ENCODE measurements around the gene LPCAT2. TPM values are rescaled to one million over a fixed set of nuclear protein-coding genes. Genes with fewer than 3 reads are reported as not detected.

LPCAT2 gene
- total RNA-seq, 1 experiment from 2014 or later: not detected

DNA sequence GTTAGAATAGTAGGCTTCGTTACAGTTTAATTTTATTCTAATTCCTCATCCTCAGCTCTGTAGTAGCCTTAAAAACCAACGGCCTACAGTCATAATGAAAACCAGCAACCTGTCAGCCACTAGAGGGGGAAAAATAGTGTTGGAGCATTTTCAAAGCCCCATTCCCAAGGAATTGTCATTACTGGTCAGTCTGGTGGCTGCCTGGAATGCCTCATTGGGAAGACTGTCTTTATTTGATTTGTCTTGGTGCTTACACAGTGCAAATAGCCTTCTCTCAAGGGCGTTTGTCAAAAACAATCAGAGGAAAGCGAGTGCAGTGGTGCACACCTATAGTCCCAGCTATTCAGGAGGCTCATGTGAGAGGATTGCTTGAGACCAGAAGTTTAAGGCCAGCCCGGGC is 4.7 kb downstream of the LPCAT2 start:
- Histone ChIP-seq H3K36me3 (no peaks in the 10 kb centered on the region), H3K27me3 (no peaks in the 10 kb centered on the region), H3K4me3 (no peak overlapping the region), H3K9me3 (peaks cover 15% of the 10 kb centered on the region)
- no peak for DNase-seq

DNA sequence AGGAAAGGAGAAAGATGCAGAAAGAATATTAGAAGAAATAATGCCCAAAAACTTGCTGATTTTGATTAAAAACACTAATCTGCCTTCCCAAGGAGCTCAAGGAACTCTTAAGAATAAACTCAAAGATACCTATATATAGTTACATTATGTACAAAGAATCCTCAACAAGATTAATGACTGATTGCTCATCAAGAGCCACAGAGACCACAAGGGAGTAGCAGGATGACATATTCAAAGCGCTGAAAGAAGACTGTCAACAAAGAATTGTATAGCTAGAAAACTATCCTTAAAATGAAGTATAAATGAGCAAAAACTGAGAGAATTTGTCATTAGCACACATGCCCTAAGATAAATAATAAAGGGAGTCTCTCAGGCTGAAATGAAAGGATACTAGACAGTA is 6.2 kb downstream of the LPCAT2 start:
- Histone ChIP-seq H3K27me3 (no peaks in the 10 kb centered on the region), H3K9me3 (peaks cover 15% of the 10 kb centered on the region), H3K4me3 (no peak overlapping the region), H3K36me3 (no peaks in the 10 kb centered on the region)
- DNase-seq: no peak

DNA sequence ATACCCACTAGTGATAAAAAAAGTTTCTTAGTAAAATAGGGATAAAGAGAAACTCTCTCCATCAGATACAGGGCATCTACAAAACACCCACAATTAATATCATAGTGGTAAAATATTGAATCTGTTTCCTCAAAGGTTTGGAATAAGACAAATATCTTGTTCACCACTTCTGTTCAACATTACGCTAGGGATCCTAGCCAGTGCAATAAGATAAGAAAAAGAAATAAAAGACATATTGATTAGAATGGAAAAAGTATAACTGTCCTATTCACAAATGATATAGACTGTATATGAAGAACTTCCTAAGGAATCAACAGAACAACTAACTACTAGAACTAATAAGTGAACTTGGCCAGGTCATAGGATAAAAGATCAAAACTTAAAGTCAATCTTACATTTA is 12.9 kb downstream of the LPCAT2 start:
- DNase-seq: no peak
- Histone ChIP-seq H3K4me3 (no peak overlapping the region), H3K27me3 (peaks cover 2% of the 10 kb centered on the region; the same call in 1 of the 2 replicates), H3K9me3 (peaks cover 5% of the 10 kb centered on the region), H3K36me3 (no peaks in the 10 kb centered on the region)

DNA sequence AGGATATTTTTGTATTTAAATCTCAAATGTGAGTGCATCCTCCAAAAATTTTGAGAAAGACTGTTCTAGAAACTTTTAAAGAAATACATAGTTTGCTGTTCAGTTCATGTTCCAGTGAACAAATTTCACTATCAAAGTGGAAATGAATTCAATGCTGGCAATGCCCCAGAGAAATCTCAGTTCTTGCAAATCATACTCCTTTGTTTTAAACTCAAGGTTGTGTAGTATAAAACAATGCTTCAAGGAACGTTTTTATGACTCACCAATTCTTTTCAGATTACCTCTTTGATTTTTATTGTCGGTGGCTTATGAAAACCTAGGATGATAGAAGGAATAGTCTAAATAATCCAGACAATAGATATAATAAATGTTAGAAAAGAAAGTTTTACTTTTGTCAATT is 17.6 kb downstream of the LPCAT2 start:
- Histone ChIP-seq H3K4me3 (no peak overlapping the region), H3K27me3 (peaks cover 12% of the 10 kb centered on the region), H3K9me3 (peaks cover 5% of the 10 kb centered on the region), H3K36me3 (no peaks in the 10 kb centered on the region)
- DNase-seq: no peak

DNA sequence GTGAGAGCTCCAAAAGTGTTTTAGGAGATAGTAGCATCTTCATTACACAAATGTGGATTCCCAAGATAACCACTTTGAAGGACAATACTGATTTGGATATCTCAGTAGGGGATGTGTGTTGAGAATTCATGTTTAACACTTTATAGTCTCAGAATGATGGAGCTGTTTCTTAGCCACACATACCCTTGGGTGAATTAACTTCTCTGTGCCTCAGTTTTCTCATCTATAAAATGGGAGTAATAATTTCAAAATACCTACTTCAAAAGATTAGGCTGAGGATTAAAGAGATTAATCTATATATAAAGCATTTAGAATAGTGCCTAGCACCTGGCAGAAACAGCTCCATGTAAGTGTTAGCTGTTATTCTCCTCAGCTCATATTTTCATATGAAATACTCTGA is 19.0 kb downstream of the LPCAT2 start:
- no peaks in the 10 kb centered on the region for H3K36me3 ChIP-seq
- H3K4me3 ChIP-seq: no peak overlapping the region
- H3K9me3 ChIP-seq: no peaks in the 10 kb centered on the region
- peaks cover 12% of the 10 kb centered on the region for H3K27me3 ChIP-seq
- DNase-seq: no peak

DNA sequence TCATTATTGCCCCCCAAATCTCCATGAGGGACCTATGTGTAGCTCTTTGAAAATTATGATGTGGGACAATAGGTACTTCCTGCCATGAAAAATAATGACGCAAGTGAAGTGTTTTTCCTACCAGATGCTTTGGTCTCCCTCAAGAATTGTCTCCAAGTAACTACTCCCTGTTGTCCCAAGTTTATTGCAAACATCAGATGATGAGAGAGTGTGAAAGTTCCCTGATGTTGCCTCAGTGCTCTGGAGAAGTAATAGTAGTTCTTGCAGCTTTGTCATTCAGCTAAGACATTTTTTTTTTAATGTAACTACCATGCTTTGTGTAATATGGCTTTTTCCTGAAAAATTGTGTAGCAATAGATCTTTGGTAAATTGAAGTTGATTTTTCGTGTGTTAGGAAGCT is 20.1 kb downstream of the LPCAT2 start:
- Histone ChIP-seq H3K36me3 (no peaks in the 10 kb centered on the region), H3K9me3 (no peaks in the 10 kb centered on the region), H3K4me3 (no peak overlapping the region), H3K27me3 (peaks cover 12% of the 10 kb centered on the region)
- DNase-seq: no peak

DNA sequence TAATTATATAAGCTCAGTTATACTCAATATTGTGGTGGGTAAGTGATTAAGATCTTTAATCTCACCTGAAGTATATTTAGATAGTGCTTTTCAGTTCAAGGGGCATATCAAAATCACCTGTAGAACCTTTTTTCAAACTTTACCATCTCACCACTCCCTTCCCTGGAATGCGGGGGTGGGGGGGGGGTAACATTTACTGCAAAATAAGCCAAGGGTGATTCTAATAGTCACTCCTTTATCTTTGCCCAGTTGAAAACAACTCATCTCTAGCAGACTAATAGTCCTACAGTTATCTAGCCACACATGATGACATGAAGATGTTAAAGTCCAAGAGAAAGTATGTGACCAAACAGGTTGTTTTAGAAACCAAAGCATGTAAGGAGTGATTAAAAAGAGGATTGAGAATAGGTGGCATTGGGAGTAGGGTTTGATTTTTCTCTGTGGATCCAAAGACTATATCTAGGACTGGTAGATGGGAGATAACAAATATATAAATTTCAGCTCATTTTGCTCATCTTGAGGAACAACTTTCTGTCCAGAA is 21.5 kb downstream of the LPCAT2 start:
- Histone ChIP-seq H3K27me3 (peaks cover 12% of the 10 kb centered on the region), H3K9me3 (no peaks in the 10 kb centered on the region), H3K36me3 (no peaks in the 10 kb centered on the region), H3K4me3 (no peak overlapping the region)
- DNase-seq: no peak

DNA sequence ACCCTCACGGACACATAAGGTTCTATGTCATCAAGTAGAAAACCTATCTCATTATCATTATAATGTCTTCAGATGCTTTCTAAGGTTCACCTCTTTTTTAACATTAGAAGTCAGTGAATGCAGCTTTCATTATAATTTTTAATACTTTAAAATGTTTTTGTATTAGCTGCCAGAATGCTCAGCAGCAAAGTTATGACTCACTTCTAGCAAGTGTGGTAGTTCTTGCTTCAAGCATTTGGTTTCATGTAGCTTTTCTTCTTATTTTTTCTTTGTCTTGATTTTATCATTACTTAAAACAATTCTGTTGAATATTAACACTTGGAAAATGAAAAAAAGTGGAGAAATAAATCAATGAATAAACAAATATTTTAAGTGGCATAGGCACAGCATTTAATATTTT is 23.4 kb downstream of the LPCAT2 start:
- Histone ChIP-seq H3K27me3 (peaks cover 9% of the 10 kb centered on the region; the same call in 1 of the 2 replicates), H3K9me3 (no peaks in the 10 kb centered on the region), H3K4me3 (no peak overlapping the region), H3K36me3 (no peaks in the 10 kb centered on the region)
- no peak for DNase-seq

DNA sequence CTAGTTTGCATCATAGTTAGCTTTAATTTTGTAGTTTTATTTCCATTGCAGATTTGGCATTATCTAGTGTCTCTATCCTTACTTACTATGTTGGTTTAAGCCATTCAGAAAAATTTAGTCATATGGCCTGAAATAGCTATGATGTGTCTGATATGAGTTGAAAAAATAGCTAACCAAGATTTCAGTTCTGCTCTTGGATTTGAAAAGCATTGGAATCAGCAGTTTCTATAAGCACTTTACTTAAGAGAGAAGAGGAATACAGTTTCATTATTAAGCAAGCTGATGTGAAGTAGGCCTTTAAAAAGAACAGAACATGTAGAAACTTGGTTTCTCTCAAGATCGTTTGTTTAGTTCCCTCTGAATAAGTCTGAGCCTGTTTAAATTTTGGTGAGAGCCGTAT is 25.9 kb downstream of the LPCAT2 start:
- DNase-seq: no peak
- no peaks in the 10 kb centered on the region for H3K9me3 ChIP-seq
- no peak overlapping the region for H3K4me3 ChIP-seq
- H3K27me3 ChIP-seq: peaks cover 9% of the 10 kb centered on the region; the same call in 1 of the 2 replicates
- H3K36me3 ChIP-seq: no peaks in the 10 kb centered on the region

DNA sequence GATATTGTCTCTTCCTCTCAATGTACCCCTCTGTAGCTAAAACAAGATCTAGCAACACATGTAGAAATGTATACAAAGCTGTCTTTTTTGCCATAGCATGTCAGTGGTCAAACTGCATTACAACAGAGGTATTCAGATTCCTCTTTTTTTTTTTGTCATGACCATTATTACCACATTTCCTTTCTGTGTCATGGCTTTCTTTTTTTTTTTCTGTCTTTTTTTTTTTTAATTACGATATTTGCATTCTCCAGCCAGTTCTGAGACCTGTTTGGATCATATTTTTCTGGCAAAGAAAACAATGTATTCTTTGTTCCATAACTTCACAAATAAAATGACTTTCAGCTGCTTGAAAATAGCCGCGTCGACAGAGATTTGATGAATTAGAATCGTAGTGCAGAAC is 30.2 kb downstream of the LPCAT2 start:
- DNase-seq: no peak
- Histone ChIP-seq H3K27me3 (no peaks in the 10 kb centered on the region), H3K9me3 (no peaks in the 10 kb centered on the region), H3K4me3 (no peak overlapping the region), H3K36me3 (no peaks in the 10 kb centered on the region)

DNA sequence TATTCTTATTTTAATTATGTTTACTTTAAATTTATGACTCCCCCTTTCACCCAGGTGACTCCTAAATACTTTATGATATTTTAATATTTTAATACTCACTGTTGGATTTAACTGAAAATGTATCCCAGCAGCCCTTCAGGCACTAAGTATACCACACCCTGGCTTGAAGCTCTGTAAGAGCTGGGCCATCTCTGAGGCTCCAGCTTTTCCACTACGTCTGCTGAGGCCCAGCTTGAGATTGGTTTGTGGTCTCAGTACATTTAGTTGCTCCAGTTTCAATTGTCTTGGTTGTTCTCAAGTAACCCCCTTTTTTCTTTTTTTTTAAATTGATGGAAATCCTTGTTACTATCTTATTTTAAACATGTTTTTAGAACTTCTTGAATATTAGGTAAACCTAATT is 30.6 kb downstream of the LPCAT2 start:
- no peaks in the 10 kb centered on the region for H3K36me3 ChIP-seq
- H3K4me3 ChIP-seq: no peak overlapping the region
- no peak for DNase-seq
- H3K9me3 ChIP-seq: no peaks in the 10 kb centered on the region
- no peaks in the 10 kb centered on the region for H3K27me3 ChIP-seq

DNA sequence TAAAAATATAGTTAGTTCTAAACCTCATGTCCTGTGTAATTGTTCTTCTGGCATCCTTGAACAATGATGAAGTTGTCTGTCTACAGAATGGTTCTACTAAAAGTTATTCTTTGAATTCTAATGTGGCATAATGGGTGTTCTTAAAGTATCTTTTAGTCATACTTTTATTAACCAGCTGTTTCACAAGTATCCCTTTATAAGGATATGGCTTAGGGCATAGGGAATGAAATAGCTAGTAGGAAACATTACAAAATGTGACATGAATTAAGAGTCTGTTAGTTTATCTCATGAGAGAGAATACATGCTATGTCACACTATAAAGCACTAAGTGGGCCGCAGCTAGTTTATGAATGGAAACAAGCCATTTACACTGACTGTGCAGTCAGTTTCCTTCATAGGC is 31.3 kb downstream of the LPCAT2 start:
- Histone ChIP-seq H3K36me3 (no peaks in the 10 kb centered on the region), H3K4me3 (no peak overlapping the region), H3K9me3 (no peaks in the 10 kb centered on the region), H3K27me3 (no peaks in the 10 kb centered on the region)
- no peak for DNase-seq

DNA sequence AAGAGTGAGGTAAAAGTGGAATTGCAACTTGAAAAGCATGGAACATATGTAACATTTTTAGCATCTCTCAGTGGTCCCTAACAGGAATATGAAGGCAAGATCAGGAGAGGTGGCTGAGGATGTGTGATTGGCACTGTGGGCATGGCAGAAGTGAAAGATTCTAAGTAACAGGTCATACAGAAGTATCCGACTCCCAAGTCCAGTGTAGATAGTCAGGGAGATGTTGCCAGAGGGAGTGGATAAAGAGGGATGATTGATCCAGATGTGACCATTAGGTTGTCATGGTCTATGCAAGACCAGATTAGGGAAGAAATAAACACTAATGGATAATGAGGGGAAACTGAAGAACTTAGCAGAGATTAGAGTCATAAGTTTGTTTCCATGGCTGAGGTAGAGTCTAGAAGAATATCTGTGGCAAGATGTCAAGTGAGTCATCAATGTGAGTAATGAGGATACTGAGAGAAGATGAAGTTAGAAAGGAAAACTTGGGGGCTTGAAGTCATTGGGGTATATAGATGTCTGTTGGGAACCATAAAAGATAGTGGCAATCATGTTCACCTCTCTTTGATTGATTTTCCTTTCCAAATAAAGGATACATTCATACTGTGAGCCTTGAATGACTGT is 33.7 kb downstream of the LPCAT2 start:
- H3K4me3 ChIP-seq: no peak overlapping the region
- no peaks in the 10 kb centered on the region for H3K9me3 ChIP-seq
- no peaks in the 10 kb centered on the region for H3K27me3 ChIP-seq
- H3K36me3 ChIP-seq: no peaks in the 10 kb centered on the region
- no peak for DNase-seq

DNA sequence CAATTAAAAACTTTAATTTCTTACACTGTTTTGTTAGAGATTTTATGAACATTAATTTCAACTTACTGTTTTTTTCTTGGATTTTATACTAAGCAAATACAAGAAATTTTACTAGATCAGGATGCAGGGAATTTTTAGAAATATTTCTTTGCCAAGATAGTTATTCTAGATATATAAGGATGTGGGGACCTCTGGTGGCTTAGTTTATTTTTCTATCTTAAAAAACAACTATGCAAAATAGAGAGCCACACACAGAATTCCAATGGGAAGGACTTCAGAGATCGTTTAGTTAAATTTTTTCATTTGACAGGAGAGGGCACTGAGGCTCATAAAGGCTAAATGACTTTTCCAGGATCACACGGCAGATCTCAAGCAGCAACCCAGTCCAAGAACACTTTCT is 34.6 kb downstream of the LPCAT2 start:
- Histone ChIP-seq H3K9me3 (no peaks in the 10 kb centered on the region), H3K36me3 (no peaks in the 10 kb centered on the region)
- DNase-seq: no peak

DNA sequence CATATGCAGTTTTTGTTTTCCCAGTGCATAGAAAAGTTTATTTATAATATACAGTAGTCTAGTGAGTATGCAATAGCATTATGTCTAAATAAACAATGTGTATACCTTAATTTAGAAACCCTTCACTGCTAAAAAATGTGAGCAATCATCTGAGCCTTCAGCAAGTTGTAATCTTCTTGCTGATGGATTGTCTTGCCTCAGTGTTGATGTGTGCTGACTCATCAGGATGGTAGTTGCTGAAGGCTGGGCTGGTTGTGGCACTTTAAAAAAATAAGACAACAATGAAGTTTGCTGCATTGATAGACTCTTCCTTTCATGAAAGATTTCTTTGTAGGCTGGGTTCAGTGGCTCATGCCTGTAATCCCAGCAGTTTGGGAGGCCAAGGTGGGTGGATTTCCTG is 43.7 kb downstream of the LPCAT2 start:
- Histone ChIP-seq H3K9me3 (peaks cover 16% of the 10 kb centered on the region), H3K4me3 (no peak overlapping the region), H3K36me3 (no peaks in the 10 kb centered on the region), H3K27me3 (no peaks in the 10 kb centered on the region)
- DNase-seq: peak; percentile 85

More for the DNA sequence above, 34.6 kb downstream of the LPCAT2 start:
- Histone ChIP-seq H3K27me3 (no peaks in the 10 kb centered on the region), H3K4me3 (no peak overlapping the region)

DNA sequence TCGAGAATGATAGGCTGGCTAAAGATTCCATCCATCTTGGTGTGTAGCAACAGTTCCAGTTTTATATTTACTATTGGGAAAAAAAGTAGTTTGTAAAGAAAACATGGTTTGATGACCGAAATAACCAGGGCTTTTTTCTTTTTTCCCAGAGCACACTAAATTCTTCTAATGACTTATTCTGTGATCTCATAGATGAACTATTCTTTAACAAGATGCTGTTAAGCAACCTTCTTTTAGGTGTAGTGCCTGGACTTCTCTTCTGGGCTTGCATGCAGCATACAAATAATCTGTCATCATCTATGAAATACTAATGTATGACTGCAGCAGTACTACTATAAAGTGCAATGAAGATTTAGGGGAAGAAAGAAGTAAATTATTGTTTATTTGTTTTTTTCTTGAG is 46.6 kb downstream of the LPCAT2 start:
- Histone ChIP-seq H3K27me3 (no peaks in the 10 kb centered on the region), H3K4me3 (no peak overlapping the region), H3K36me3 (no peaks in the 10 kb centered on the region), H3K9me3 (peaks cover 16% of the 10 kb centered on the region)
- DNase-seq: no peak

DNA sequence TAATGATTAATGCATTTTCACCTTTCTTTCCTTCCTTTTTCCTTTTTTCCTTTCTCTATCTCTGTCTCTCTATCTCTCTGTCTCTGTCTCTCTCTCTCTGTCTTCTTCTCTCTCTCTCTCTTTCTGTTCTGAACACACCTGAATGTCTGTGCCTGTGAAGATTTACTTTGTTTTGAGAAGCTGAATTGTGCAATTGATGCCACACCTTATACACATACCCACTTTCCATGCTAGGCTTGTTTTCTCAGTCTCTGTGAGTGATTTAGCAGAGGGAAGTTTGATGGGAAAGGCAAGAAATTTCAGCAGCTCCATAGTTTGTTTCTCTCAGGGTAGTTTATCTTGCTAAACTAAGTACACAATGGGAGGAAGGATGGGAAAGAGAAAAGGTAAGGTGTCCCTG is 48.3 kb downstream of the LPCAT2 start:
- no peak for DNase-seq
- Histone ChIP-seq H3K36me3 (no peaks in the 10 kb centered on the region), H3K27me3 (no peaks in the 10 kb centered on the region; the same call in 1 of the 2 replicates), H3K9me3 (peaks cover 16% of the 10 kb centered on the region), H3K4me3 (no peak overlapping the region)

DNA sequence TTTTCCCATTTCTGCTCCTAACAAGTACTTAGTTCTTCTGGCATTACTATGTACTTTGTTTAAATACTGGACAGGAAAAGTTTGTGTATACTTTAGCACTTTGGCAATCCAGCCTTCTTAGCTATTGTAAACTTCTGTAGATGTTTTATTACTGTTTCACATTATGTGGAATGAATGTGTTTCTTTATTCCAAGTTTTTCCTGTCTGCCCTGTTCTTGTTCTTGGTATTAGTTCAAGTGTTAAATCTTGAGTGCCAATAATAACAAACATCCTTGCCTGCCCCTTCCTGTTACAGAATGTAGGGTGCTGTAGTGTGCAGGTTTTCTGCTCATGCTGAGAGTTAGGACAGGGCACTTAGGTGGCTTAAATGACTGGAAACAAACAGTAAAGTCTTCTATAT is 50.4 kb downstream of the LPCAT2 start:
- H3K36me3 ChIP-seq: no peaks in the 10 kb centered on the region
- no peaks in the 10 kb centered on the region; the same call in 1 of the 2 replicates for H3K27me3 ChIP-seq
- peak; percentile 18 for DNase-seq

More for the DNA sequence above, 50.4 kb downstream of the LPCAT2 start:
- Histone ChIP-seq H3K4me3 (no peak overlapping the region), H3K9me3 (peaks cover 7% of the 10 kb centered on the region)

Measured in MG63 (cell line).